ENCODE measurements around the gene MCIDAS. TPM values are rescaled to one million over a fixed set of nuclear protein-coding genes. Genes with fewer than 3 reads are reported as not detected.

MCIDAS gene
- not detected for polyA plus RNA-seq (2013, experiment 1 of 2)
- not detected for polyA plus RNA-seq (2013, experiment 2 of 2)

- no peak within 1 kb of the TSS for H3K27ac ChIP-seq (ENCODE audit: low read depth, low read length, severe bottlenecking)
- H3K9me3 ChIP-seq (ENCODE audit: control insufficient read depth, low read length): no peaks in the 10 kb centered on the region
- WGBS, 2 experiments (ENCODE audit: insufficient coverage in 2 of 2): 0% methylated on average over 46 to 57 of the region's 80 CpGs
- peaks cover 14% of the 10 kb centered on the region for H3K4me1 ChIP-seq (ENCODE audit: control insufficient read depth, insufficient read depth, low read length, poor library complexity, severe bottlenecking)
- peak within 1 kb of the TSS; percentile 36 for H3K4me3 ChIP-seq (ENCODE audit: extremely low read depth, insufficient read depth, low read length, poor library complexity, severe bottlenecking)
- H3K36me3 ChIP-seq (ENCODE audit: control insufficient read depth, insufficient read depth, low read length): no peaks in the 10 kb centered on the region
Observed at GRCh38 chr5:55226934-55227663, at the start of gene MCIDAS. MCIDAS (minus strand) TSS chr5:55227315; CDS start chr5:55227138, 177 bp downstream.

GRCh38 chr5:55276771-55277170, 49.7 kb upstream of the MCIDAS start:
- 78 to 100% methylated on average over 1 of the region's 1 CpG for WGBS, 2 experiments (ENCODE audit: insufficient coverage in 2 of 2)
- no peaks in the 10 kb centered on the region for H3K9me3 ChIP-seq (ENCODE audit: control insufficient read depth, low read length)
- peaks cover 71% of the 10 kb centered on the region for H3K36me3 ChIP-seq (ENCODE audit: control insufficient read depth, insufficient read depth, low read length)
- H3K27ac ChIP-seq (ENCODE audit: low read depth, low read length, severe bottlenecking): no peak overlapping the region
- no peaks in the 10 kb centered on the region for H3K4me1 ChIP-seq (ENCODE audit: control insufficient read depth, insufficient read depth, low read length, poor library complexity, severe bottlenecking)
- H3K4me3 ChIP-seq (ENCODE audit: extremely low read depth, insufficient read depth, low read length, poor library complexity, severe bottlenecking): no peak overlapping the region

GRCh38 chr5:55258339-55258738, 31.2 kb upstream of the MCIDAS start:
- 96 to 100% methylated on average over 2 to 3 of the region's 3 CpGs for WGBS, 2 experiments (ENCODE audit: insufficient coverage in 2 of 2)
- no peak overlapping the region for H3K27ac ChIP-seq (ENCODE audit: low read depth, low read length, severe bottlenecking)
- no peaks in the 10 kb centered on the region for H3K9me3 ChIP-seq (ENCODE audit: control insufficient read depth, low read length)
- H3K36me3 ChIP-seq (ENCODE audit: control insufficient read depth, insufficient read depth, low read length): peaks cover 40% of the 10 kb centered on the region
- no peak overlapping the region for H3K4me3 ChIP-seq (ENCODE audit: extremely low read depth, insufficient read depth, low read length, poor library complexity, severe bottlenecking)
- H3K4me1 ChIP-seq (ENCODE audit: control insufficient read depth, insufficient read depth, low read length, poor library complexity, severe bottlenecking): no peaks in the 10 kb centered on the region

GRCh38 chr5:55254802-55255201, 27.7 kb upstream of the MCIDAS start:
- Histone ChIP-seq H3K36me3 (ENCODE audit: control insufficient read depth, insufficient read depth, low read length) (peaks cover 27% of the 10 kb centered on the region), H3K4me3 (ENCODE audit: extremely low read depth, insufficient read depth, low read length, poor library complexity, severe bottlenecking) (no peak overlapping the region), H3K27ac (ENCODE audit: low read depth, low read length, severe bottlenecking) (no peak overlapping the region), H3K9me3 (ENCODE audit: control insufficient read depth, low read length) (no peaks in the 10 kb centered on the region), H3K4me1 (ENCODE audit: control insufficient read depth, insufficient read depth, low read length, poor library complexity, severe bottlenecking) (no peaks in the 10 kb centered on the region)
- WGBS, 2 experiments (ENCODE audit: insufficient coverage in 2 of 2): no CpG with 5 or more reads among the region's 4 CpGs

GRCh38 chr5:55250064-55250463, 22.9 kb upstream of the MCIDAS start:
- Histone ChIP-seq H3K4me1 (ENCODE audit: control insufficient read depth, insufficient read depth, low read length, poor library complexity, severe bottlenecking) (no peaks in the 10 kb centered on the region), H3K4me3 (ENCODE audit: extremely low read depth, insufficient read depth, low read length, poor library complexity, severe bottlenecking) (no peak overlapping the region), H3K36me3 (ENCODE audit: control insufficient read depth, insufficient read depth, low read length) (peaks cover 2% of the 10 kb centered on the region), H3K9me3 (ENCODE audit: control insufficient read depth, low read length) (no peaks in the 10 kb centered on the region), H3K27ac (ENCODE audit: low read depth, low read length, severe bottlenecking) (no peak overlapping the region)
- no CpG with 5 or more reads among the region's 1 CpG for WGBS, 2 experiments (ENCODE audit: insufficient coverage in 2 of 2)

- Histone ChIP-seq H3K9me3 (ENCODE audit: control insufficient read depth, low read length) (no peaks in the 10 kb centered on the region), H3K36me3 (ENCODE audit: control insufficient read depth, insufficient read depth, low read length) (no peaks in the 10 kb centered on the region), H3K4me1 (ENCODE audit: control insufficient read depth, insufficient read depth, low read length, poor library complexity, severe bottlenecking) (no peaks in the 10 kb centered on the region), H3K4me3 (ENCODE audit: extremely low read depth, insufficient read depth, low read length, poor library complexity, severe bottlenecking) (no peak overlapping the region), H3K27ac (ENCODE audit: low read depth, low read length, severe bottlenecking) (no peak overlapping the region)
- WGBS, 2 experiments (ENCODE audit: insufficient coverage in 2 of 2): 69 to 87% methylated on average over 3 to 4 of the region's 4 CpGs
Observed at GRCh38 chr5:55241746-55242145, 14.6 kb upstream of the MCIDAS start.

- Histone ChIP-seq H3K27ac (ENCODE audit: low read depth, low read length, severe bottlenecking) (no peak overlapping the region), H3K4me3 (ENCODE audit: extremely low read depth, insufficient read depth, low read length, poor library complexity, severe bottlenecking) (no peak overlapping the region), H3K36me3 (ENCODE audit: control insufficient read depth, insufficient read depth, low read length) (no peaks in the 10 kb centered on the region), H3K9me3 (ENCODE audit: control insufficient read depth, low read length) (no peaks in the 10 kb centered on the region), H3K4me1 (ENCODE audit: control insufficient read depth, insufficient read depth, low read length, poor library complexity, severe bottlenecking) (peaks cover 10% of the 10 kb centered on the region)
- WGBS, 2 experiments (ENCODE audit: insufficient coverage in 2 of 2): 71 to 73% methylated on average over 10 of the region's 10 CpGs
Observed at GRCh38 chr5:55236800-55237199, 9.7 kb upstream of the MCIDAS start.

- H3K4me1 ChIP-seq (ENCODE audit: control insufficient read depth, insufficient read depth, low read length, poor library complexity, severe bottlenecking): peaks cover 17% of the 10 kb centered on the region
- H3K4me3 ChIP-seq (ENCODE audit: extremely low read depth, insufficient read depth, low read length, poor library complexity, severe bottlenecking): peak overlapping the region; percentile 44
- H3K36me3 ChIP-seq (ENCODE audit: control insufficient read depth, insufficient read depth, low read length): no peaks in the 10 kb centered on the region
- no peak overlapping the region for H3K27ac ChIP-seq (ENCODE audit: low read depth, low read length, severe bottlenecking)
- whole genome bisulfite sequencing, 2 experiments (ENCODE audit: insufficient coverage in 2 of 2): 0 to 1% methylated on average over 25 to 28 of the region's 31 CpGs
- no peaks in the 10 kb centered on the region for H3K9me3 ChIP-seq (ENCODE audit: control insufficient read depth, low read length)
Observed at GRCh38 chr5:55234121-55234700, 7.1 kb upstream of the MCIDAS start.

GRCh38 chr5:55232985-55233928, 6.1 kb upstream of the MCIDAS start, which contains the start of gene CCNO:
CCNO (minus strand) TSS chr5:55233608; CDS start chr5:55233523, 85 bp downstream.
- Histone ChIP-seq H3K4me3 (ENCODE audit: extremely low read depth, insufficient read depth, low read length, poor library complexity, severe bottlenecking) (peak within 1 kb of the TSS; percentile 44), H3K36me3 (ENCODE audit: control insufficient read depth, insufficient read depth, low read length) (no peaks in the 10 kb centered on the region), H3K27ac (ENCODE audit: low read depth, low read length, severe bottlenecking) (no peak within 1 kb of the TSS), H3K4me1 (ENCODE audit: control insufficient read depth, insufficient read depth, low read length, poor library complexity, severe bottlenecking) (peaks cover 17% of the 10 kb centered on the region), H3K9me3 (ENCODE audit: control insufficient read depth, low read length) (no peaks in the 10 kb centered on the region)
- 0 to 1% methylated on average over 73 to 94 of the region's 106 CpGs for WGBS, 2 experiments (ENCODE audit: insufficient coverage in 2 of 2)

- Histone ChIP-seq H3K4me1 (ENCODE audit: control insufficient read depth, insufficient read depth, low read length, poor library complexity, severe bottlenecking) (peaks cover 17% of the 10 kb centered on the region), H3K36me3 (ENCODE audit: control insufficient read depth, insufficient read depth, low read length) (no peaks in the 10 kb centered on the region), H3K27ac (ENCODE audit: low read depth, low read length, severe bottlenecking) (no peak overlapping the region), H3K9me3 (ENCODE audit: control insufficient read depth, low read length) (no peaks in the 10 kb centered on the region), H3K4me3 (ENCODE audit: extremely low read depth, insufficient read depth, low read length, poor library complexity, severe bottlenecking) (peak overlapping the region; percentile 44)
- WGBS, 2 experiments (ENCODE audit: insufficient coverage in 2 of 2): 0% methylated on average over 38 to 42 of the region's 45 CpGs
Observed at GRCh38 chr5:55232271-55232984, 5.3 kb upstream of the MCIDAS start.

Data from mesodermal cell (in vitro differentiated cells).